Skeletal muscle satellite cell (primary cell): ENCODE data around the gene NACC1.
"Not testable (repeated sequence)": the region's sequence is repeated elsewhere in the genome, so short reads cannot be mapped to it uniquely, and the experiment has no call there.

Experiments
- H3K27me3 ChIP-seq: 2 replicates; pipeline ENCODE4 v1.7.0; 2013; ENCODE audit warnings: low read length; ENCODE audit not compliant: control insufficient read depth, insufficient read depth
- H3K36me3 ChIP-seq: 2 replicates; pipeline ENCODE4 v1.7.0; 2013; ENCODE audit warnings: mild to moderate bottlenecking, control low read depth, low read length; ENCODE audit not compliant: insufficient read depth
- H3K4me1 ChIP-seq: 2 replicates; pipeline ENCODE4 v1.7.0; 2013; ENCODE audit warnings: low read length; ENCODE audit not compliant: control insufficient read depth, insufficient read depth
- H3K4me2 ChIP-seq: 2 replicates; pipeline ENCODE4 v1.7.0; 2013; ENCODE audit warnings: mild to moderate bottlenecking, low read length
- H3K4me3 ChIP-seq: 2 replicates; pipeline ENCODE4 v1.7.0; 2013; ENCODE audit warnings: low read length
- H3K9ac ChIP-seq: 2 replicates; pipeline ENCODE4 v1.7.0; 2013; ENCODE audit warnings: mild to moderate bottlenecking, low read depth, low read length, moderate library complexity
- H3K9me3 ChIP-seq: replicated peaks from 2 replicates; pipeline ENCODE4 v1.7.0; 2013; ENCODE audit warnings: mild to moderate bottlenecking, control low read depth, low read length

The NACC1 gene

GRCh38 chr19:13186688-13187087 is 68.6 kb downstream of the NACC1 start:
- H3K36me3 ChIP-seq, H3K4me2 ChIP-seq, H3K4me1 ChIP-seq, H3K9me3 ChIP-seq, H3K4me3 ChIP-seq, H3K27me3 ChIP-seq, H3K9ac ChIP-seq: not testable (repeated sequence)

DNA sequence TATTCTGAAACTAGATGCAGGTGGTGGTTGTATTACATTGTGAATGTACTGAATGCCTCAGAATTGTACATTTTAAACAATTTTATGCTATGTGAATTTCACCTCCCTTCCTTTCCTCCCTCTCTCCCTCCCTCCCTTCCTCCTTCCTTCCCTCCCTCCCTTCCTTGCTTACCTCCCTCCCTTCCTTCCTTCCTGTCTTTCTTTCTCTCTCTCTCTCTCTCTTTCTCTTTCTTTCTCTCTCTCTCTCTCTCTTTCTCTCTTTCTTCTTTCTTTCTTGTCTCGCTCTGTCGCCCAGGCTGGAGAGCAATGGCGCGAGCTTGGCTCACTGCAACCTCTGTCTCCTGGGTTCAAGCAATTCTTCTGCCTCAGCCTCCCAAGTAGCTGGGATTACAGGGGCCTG is 69.4 kb downstream of the NACC1 start:
- Histone ChIP-seq H3K4me1 (no peaks in the 10 kb centered on the region), H3K9ac (no peak overlapping the region)

GRCh38 chr19:13189600-13189999 is 71.5 kb downstream of the NACC1 start:
- Histone ChIP-seq H3K4me3 (no peak overlapping the region), H3K36me3 (no peaks in the 10 kb centered on the region), H3K4me1 (no peaks in the 10 kb centered on the region), H3K9me3 (no peaks in the 10 kb centered on the region), H3K27me3 (no peaks in the 10 kb centered on the region), H3K4me2 (no peak overlapping the region), H3K9ac (no peak overlapping the region)

More for the DNA sequence above, 69.4 kb downstream of the NACC1 start:
- Histone ChIP-seq H3K27me3 (no peaks in the 10 kb centered on the region), H3K4me3 (no peak overlapping the region), H3K4me2 (no peak overlapping the region), H3K36me3 (no peaks in the 10 kb centered on the region), H3K9me3 (no peaks in the 10 kb centered on the region)
